ENCODE measurements around the gene EFNB2. TPM values are rescaled to one million over a fixed set of nuclear protein-coding genes. Genes with fewer than 3 reads are reported as not detected.

EFNB2 gene
- total and polyA plus RNA-seq, 2 of the 8 experiments (the other 6 are each of a cell fraction or from before 2014, with no cell fraction given), result 8.2 to 12.0 TPM

GRCh38 chr13:106535552-106536243 lies at the start of gene EFNB2 (continued):
- TF ChIP-seq SIRT6 (IDR thresholded peaks at IDR 0.05; ENCODE audit: low read length) (no peak), TAF1 (IDR thresholded peaks at IDR 0.05; ENCODE audit: low read depth, low read length) (peak; percentile 94), HDAC6 (IDR thresholded peaks at IDR 0.05; ENCODE audit: low read depth, low read length) (no peak), MAFK (IDR thresholded peaks at IDR 0.05; ENCODE audit: low read depth, low read length) (no peak), RFX5 (IDR thresholded peaks at IDR 0.05; ENCODE audit: borderline replicate concordance, low read depth, low read length) (no peak), BCL11A (IDR thresholded peaks at IDR 0.05; ENCODE audit: low read depth in 2 of 2, low read length in 2 of 2) (no peak), NANOG (IDR thresholded peaks at IDR 0.05; ENCODE audit: insufficient read depth, low read depth, low read length, poor library complexity, severe bottlenecking) (no peak)

Data from H1 (cell line).